Measurements from ENCODE around the gene MGLL. TPM values are rescaled to one million over a fixed set of nuclear protein-coding genes. Genes with fewer than 3 reads are reported as not detected.

The MGLL gene
- total RNA-seq, 1 donor from 2014 or later: 0.43 TPM

- Mint-ChIP-seq H3K27ac (no peak overlapping the region), H3K9me3 (ENCODE audit: low read depth) (no peaks in the 10 kb centered on the region)
Observed at GRCh38 chr3:127669541-127670228, 152.6 kb downstream of the MGLL start.

GRCh38 chr3:127668906-127669305 lies 153.4 kb downstream of the MGLL start:
- DNase-seq (ENCODE audit: low spot score, unreplicated experiment): no peak
- no peak for TF ChIP-seq CTCF (IDR thresholded peaks at IDR 0.05; ENCODE audit: unreplicated experiment)
- Mint-ChIP-seq H3K27me3 (peaks cover 5% of the 10 kb centered on the region), H3K4me3 (ENCODE audit: low read depth) (no peak overlapping the region), H3K27ac (no peak overlapping the region), H3K36me3 (ENCODE audit: insufficient read depth) (peaks cover 6% of the 10 kb centered on the region), H3K9me3 (ENCODE audit: low read depth) (no peaks in the 10 kb centered on the region), H3K4me1 (ENCODE audit: low read depth) (peaks cover 3% of the 10 kb centered on the region)

More at GRCh38 chr3:127669541-127670228, 152.6 kb downstream of the MGLL start:
- TF ChIP-seq CTCF (IDR thresholded peaks at IDR 0.05; ENCODE audit: unreplicated experiment): no peak
- no peak for DNase-seq (ENCODE audit: low spot score, unreplicated experiment)
- peaks cover 3% of the 10 kb centered on the region for H3K4me1 Mint-ChIP-seq (ENCODE audit: low read depth)
- peaks cover 12% of the 10 kb centered on the region for H3K27me3 Mint-ChIP-seq
- peaks cover 6% of the 10 kb centered on the region for H3K36me3 Mint-ChIP-seq (ENCODE audit: insufficient read depth)
- H3K4me3 Mint-ChIP-seq (ENCODE audit: low read depth): no peak overlapping the region

GRCh38 chr3:127667119-127667681 lies 155.1 kb downstream of the MGLL start:
- Mint-ChIP-seq H3K4me3 (ENCODE audit: low read depth) (no peak overlapping the region), H3K36me3 (ENCODE audit: insufficient read depth) (peaks cover 6% of the 10 kb centered on the region), H3K4me1 (ENCODE audit: low read depth) (peaks cover 2% of the 10 kb centered on the region), H3K9me3 (ENCODE audit: low read depth) (no peaks in the 10 kb centered on the region), H3K27me3 (no peaks in the 10 kb centered on the region), H3K27ac (no peak overlapping the region)
- DNase-seq (ENCODE audit: low spot score, unreplicated experiment): no peak
- no peak for TF ChIP-seq CTCF (IDR thresholded peaks at IDR 0.05; ENCODE audit: unreplicated experiment)

- Mint-ChIP-seq H3K4me1 (ENCODE audit: low read depth) (no peaks in the 10 kb centered on the region), H3K27me3 (no peaks in the 10 kb centered on the region), H3K27ac (no peak overlapping the region), H3K4me3 (ENCODE audit: low read depth) (no peak overlapping the region), H3K9me3 (ENCODE audit: low read depth) (no peaks in the 10 kb centered on the region), H3K36me3 (ENCODE audit: insufficient read depth) (peaks cover 6% of the 10 kb centered on the region)
- no peak for DNase-seq (ENCODE audit: low spot score, unreplicated experiment)
- TF ChIP-seq CTCF (IDR thresholded peaks at IDR 0.05; ENCODE audit: unreplicated experiment): no peak
Observed at GRCh38 chr3:127666676-127667075, 155.6 kb downstream of the MGLL start.

GRCh38 chr3:127665586-127665985 lies 156.7 kb downstream of the MGLL start:
- no peaks in the 10 kb centered on the region for H3K27me3 Mint-ChIP-seq
- H3K4me1 Mint-ChIP-seq (ENCODE audit: low read depth): no peaks in the 10 kb centered on the region
- no peaks in the 10 kb centered on the region for H3K9me3 Mint-ChIP-seq (ENCODE audit: low read depth)
- H3K36me3 Mint-ChIP-seq (ENCODE audit: insufficient read depth): peaks cover 6% of the 10 kb centered on the region
- no peak for DNase-seq (ENCODE audit: low spot score, unreplicated experiment)
- no peak overlapping the region for H3K27ac Mint-ChIP-seq
- TF ChIP-seq CTCF (IDR thresholded peaks at IDR 0.05; ENCODE audit: unreplicated experiment): no peak
- H3K4me3 Mint-ChIP-seq (ENCODE audit: low read depth): no peak overlapping the region
